Colonic mucosa (tissue), 4 donors: Measurements from ENCODE around the gene GPR65. TPM values are rescaled to one million over a fixed set of nuclear protein-coding genes. Genes with fewer than 3 reads are reported as not detected.

ENCODE experiments used
- DNase-seq: peaks from one replicate; pipeline ENCODE4 v3.0.0-alpha.2; 2020
- H3K27ac ChIP-seq: fragments of 200-600 bp; one replicate; pipeline ENCODE4 v1.8.0; 2021
- H3K27me3 ChIP-seq: fragments of 200-600 bp; one replicate; pipeline ENCODE4 v1.8.0; 2021
- H3K36me3 ChIP-seq: fragments of 200-600 bp; one replicate; pipeline ENCODE4 v1.8.0; 2021
- H3K4me1 ChIP-seq: fragments of 200-600 bp; one replicate; pipeline ENCODE4 v1.8.0; 2021; ENCODE audit warnings: mild to moderate bottlenecking
- H3K4me3 ChIP-seq: fragments of 200-600 bp; one replicate; pipeline ENCODE4 v1.8.0; 2021
- H3K9ac ChIP-seq, 2 donors: one replicate each; pipeline ENCODE4 v1.7.0; 2013; ENCODE audit warnings: control low read depth in 2 of 2, low read depth in 2 of 2, low read length in 2 of 2
- H3K9me3 ChIP-seq: fragments of 200-600 bp; one replicate; pipeline ENCODE4 v1.8.0; 2021
- CTCF ChIP-seq: fragments of 200-600 bp; IDR thresholded peaks from one replicate; pipeline ENCODE4 v1.8.0; 2022; ENCODE audit warnings: antibody characterized with exemption, mild to moderate bottlenecking
- intact Hi-C: fragments of 100-400 bp; cut with DNase I; formaldehyde crosslinking; loops from one replicate; pipeline ENCODE4 v1.14.1; 2022
- total RNA-seq, 2 donors: library from RNA; stranded (reverse); fragmentation: NEBNext Ultra II Directional in 1 of 2; extraction: Animal tissue kit (Norgen Biotek cat#: 25700) in 1 of 2; gene quantifications; one replicate each; pipeline ENCODE4 v1.2.1, GENCODE V29; 2021
- donor health status: healthy.
- donor health status: DM: no; HTN: no; CAD: no.
- donor health status: DM: no; HTN: no; CAD: no.

GPR65 gene
- total RNA-seq, 2 donors from 2014 or later: 0.35 to 1.2 TPM

GRCh38 chr14:87967496-87967895 lies 37.4 kb upstream of the GPR65 start:
- Histone ChIP-seq H3K4me1 (no peaks in the 10 kb centered on the region), H3K27me3 (no peaks in the 10 kb centered on the region), H3K36me3 (no peaks in the 10 kb centered on the region), H3K9ac (no peak overlapping the region), H3K27ac (no peak overlapping the region), H3K9me3 (no peaks in the 10 kb centered on the region), H3K4me3 (no peak overlapping the region)
- intact Hi-C loops: no loop called here
- no peak for TF ChIP-seq CTCF
- DNase-seq: no peak

- Histone ChIP-seq H3K9ac (no peak overlapping the region), H3K9me3 (no peaks in the 10 kb centered on the region), H3K4me1 (no peaks in the 10 kb centered on the region), H3K27ac (no peak overlapping the region), H3K36me3 (no peaks in the 10 kb centered on the region), H3K27me3 (no peaks in the 10 kb centered on the region), H3K4me3 (no peak overlapping the region)
- TF ChIP-seq CTCF: no peak
- no peak for DNase-seq
- intact Hi-C loops: no loop called here
Observed at GRCh38 chr14:87971010-87971409, 33.9 kb upstream of the GPR65 start.

- TF ChIP-seq CTCF: no peak
- H3K36me3 ChIP-seq: no peaks in the 10 kb centered on the region
- no peaks in the 10 kb centered on the region for H3K4me1 ChIP-seq
- no peaks in the 10 kb centered on the region for H3K9me3 ChIP-seq
- DNase-seq: no peak
- H3K27me3 ChIP-seq: no peaks in the 10 kb centered on the region
- H3K9ac ChIP-seq: no peak overlapping the region
- intact Hi-C loops: no loop called here
- H3K4me3 ChIP-seq: no peak overlapping the region
- H3K27ac ChIP-seq: no peak overlapping the region
Observed at GRCh38 chr14:87975636-87976035, 29.3 kb upstream of the GPR65 start.

- DNase-seq: no peak
- no peaks in the 10 kb centered on the region for H3K4me1 ChIP-seq
- intact Hi-C loops: no loop called here
Observed at GRCh38 chr14:87979689-87980088, 25.2 kb upstream of the GPR65 start.

GRCh38 chr14:87989221-87989955 lies 15.5 kb upstream of the GPR65 start:
- Histone ChIP-seq H3K9me3 (no peaks in the 10 kb centered on the region), H3K27ac (no peak overlapping the region), H3K9ac (no peak overlapping the region), H3K4me3 (no peak overlapping the region), H3K36me3 (no peaks in the 10 kb centered on the region), H3K27me3 (no peaks in the 10 kb centered on the region), H3K4me1 (no peaks in the 10 kb centered on the region)
- TF ChIP-seq CTCF: no peak
- intact Hi-C loops: no loop called here
- no peak for DNase-seq

More at GRCh38 chr14:87979689-87980088, 25.2 kb upstream of the GPR65 start:
- Histone ChIP-seq H3K36me3 (no peaks in the 10 kb centered on the region), H3K27ac (no peak overlapping the region), H3K4me3 (no peak overlapping the region), H3K9ac (no peak overlapping the region), H3K27me3 (no peaks in the 10 kb centered on the region), H3K9me3 (no peaks in the 10 kb centered on the region)
- no peak for TF ChIP-seq CTCF
